ENCODE measurements around the gene CEMIP. TPM values are rescaled to one million over a fixed set of nuclear protein-coding genes. Genes with fewer than 3 reads are reported as not detected.

The CEMIP gene
- total RNA-seq, 1 donor from 2014 or later, result under 0.01 TPM

DNA sequence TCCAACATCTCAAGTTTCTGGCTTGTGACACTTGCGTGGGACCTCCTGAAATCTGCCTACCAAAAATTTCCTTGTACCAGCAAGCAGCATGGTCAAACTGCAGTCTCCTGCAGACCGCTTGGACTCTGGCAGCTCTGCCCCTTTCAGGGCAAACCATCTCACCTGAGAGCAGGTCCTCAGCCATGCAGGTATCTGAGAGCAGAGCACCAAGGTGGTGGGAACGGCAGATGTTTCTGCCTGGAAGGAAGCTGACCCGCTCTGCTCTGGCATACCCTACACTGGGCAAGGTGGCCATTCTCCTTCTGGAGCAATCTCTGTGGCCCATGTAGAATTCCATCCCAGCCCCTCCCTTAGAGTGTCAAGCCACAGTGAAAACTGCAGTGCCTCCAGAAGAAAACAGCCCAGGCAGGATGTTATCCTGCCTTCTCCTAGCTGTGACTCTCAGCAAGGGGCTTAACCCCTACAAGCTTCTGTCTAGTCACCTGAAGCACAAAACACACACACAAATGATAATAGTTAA is 188.9 kb downstream of the CEMIP start:
- Histone ChIP-seq H3K36me3 (ENCODE audit: control insufficient read depth, insufficient read depth, low read length) (no peaks in the 10 kb centered on the region), H3K4me3 (ENCODE audit: low read depth, low read length) (no peak overlapping the region)

GRCh38 chr15:80969316-80969715 is 190.1 kb downstream of the CEMIP start:
- H3K27me3 ChIP-seq (ENCODE audit: control insufficient read depth, insufficient read depth, low read length), result no peaks in the 10 kb centered on the region
- H3K36me3 ChIP-seq (ENCODE audit: control insufficient read depth, insufficient read depth, low read length), result no peaks in the 10 kb centered on the region
- DNase-seq (ENCODE audit: low read depth), result no peak
- no peak overlapping the region for H3K4me3 ChIP-seq (ENCODE audit: low read depth, low read length)
- TF ChIP-seq, protein P1, sequence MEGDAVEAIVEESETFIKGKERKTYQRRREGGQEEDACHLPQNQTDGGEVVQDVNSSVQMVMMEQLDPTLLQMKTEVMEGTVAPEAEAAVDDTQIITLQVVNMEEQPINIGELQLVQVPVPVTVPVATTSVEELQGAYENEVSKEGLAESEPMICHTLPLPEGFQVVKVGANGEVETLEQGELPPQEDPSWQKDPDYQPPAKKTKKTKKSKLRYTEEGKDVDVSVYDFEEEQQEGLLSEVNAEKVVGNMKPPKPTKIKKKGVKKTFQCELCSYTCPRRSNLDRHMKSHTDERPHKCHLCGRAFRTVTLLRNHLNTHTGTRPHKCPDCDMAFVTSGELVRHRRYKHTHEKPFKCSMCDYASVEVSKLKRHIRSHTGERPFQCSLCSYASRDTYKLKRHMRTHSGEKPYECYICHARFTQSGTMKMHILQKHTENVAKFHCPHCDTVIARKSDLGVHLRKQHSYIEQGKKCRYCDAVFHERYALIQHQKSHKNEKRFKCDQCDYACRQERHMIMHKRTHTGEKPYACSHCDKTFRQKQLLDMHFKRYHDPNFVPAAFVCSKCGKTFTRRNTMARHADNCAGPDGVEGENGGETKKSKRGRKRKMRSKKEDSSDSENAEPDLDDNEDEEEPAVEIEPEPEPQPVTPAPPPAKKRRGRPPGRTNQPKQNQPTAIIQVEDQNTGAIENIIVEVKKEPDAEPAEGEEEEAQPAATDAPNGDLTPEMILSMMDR (IDR thresholded peaks at IDR 0.05; ENCODE audit: insufficient read depth, low read length, poor library complexity, severe bottlenecking), result no peak

More for the DNA sequence above, 188.9 kb downstream of the CEMIP start:
- TF ChIP-seq, protein P1 (IDR thresholded peaks at IDR 0.05; ENCODE audit: insufficient read depth, low read length, poor library complexity, severe bottlenecking), result no peak
- DNase-seq (ENCODE audit: low read depth), result no peak
- H3K27me3 ChIP-seq (ENCODE audit: control insufficient read depth, insufficient read depth, low read length), result no peaks in the 10 kb centered on the region

- H3K27me3 ChIP-seq (ENCODE audit: control insufficient read depth, insufficient read depth, low read length), result no peaks in the 10 kb centered on the region
- DNase-seq (ENCODE audit: low read depth), result no peak
- TF ChIP-seq, protein P1 (IDR thresholded peaks at IDR 0.05; ENCODE audit: insufficient read depth, low read length, poor library complexity, severe bottlenecking), result peak; percentile 64
- H3K36me3 ChIP-seq (ENCODE audit: control insufficient read depth, insufficient read depth, low read length), result no peaks in the 10 kb centered on the region
- H3K4me3 ChIP-seq (ENCODE audit: low read depth, low read length), result no peak overlapping the region
These were observed 191.0 kb downstream of the CEMIP start for GRCh38 chr15:80970018-80970657.

GRCh38 chr15:80970658-80971057 is 191.5 kb downstream of the CEMIP start:
- Histone ChIP-seq H3K36me3 (ENCODE audit: control insufficient read depth, insufficient read depth, low read length) (no peaks in the 10 kb centered on the region), H3K4me3 (ENCODE audit: low read depth, low read length) (no peak overlapping the region), H3K27me3 (ENCODE audit: control insufficient read depth, insufficient read depth, low read length) (no peaks in the 10 kb centered on the region)
- no peak for DNase-seq (ENCODE audit: low read depth)
- TF ChIP-seq, protein P1 (IDR thresholded peaks at IDR 0.05; ENCODE audit: insufficient read depth, low read length, poor library complexity, severe bottlenecking), result no peak

DNA sequence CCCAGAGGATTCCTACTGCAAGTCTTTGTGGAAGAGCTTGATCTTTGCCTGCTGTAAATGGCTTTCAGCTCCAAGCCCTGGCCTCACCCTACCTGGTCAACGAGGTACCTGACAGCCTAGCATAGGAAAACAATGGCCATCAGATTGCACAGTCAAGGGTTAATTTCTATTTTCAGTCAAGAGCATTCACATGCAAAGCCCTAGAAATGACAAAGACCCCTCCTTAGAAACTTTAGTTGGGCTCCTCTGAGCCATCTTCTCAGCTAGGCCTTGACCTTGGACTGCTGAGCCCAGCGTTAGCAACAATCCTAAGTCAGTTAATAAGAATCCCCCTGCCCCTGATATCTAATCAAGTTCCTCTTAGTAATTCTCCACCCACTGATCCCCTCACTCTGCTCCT is 192.0 kb downstream of the CEMIP start:
- H3K27me3 ChIP-seq (ENCODE audit: control insufficient read depth, insufficient read depth, low read length), result no peaks in the 10 kb centered on the region
- DNase-seq (ENCODE audit: low read depth), result no peak
- no peaks in the 10 kb centered on the region for H3K36me3 ChIP-seq (ENCODE audit: control insufficient read depth, insufficient read depth, low read length)
- no peak overlapping the region for H3K4me3 ChIP-seq (ENCODE audit: low read depth, low read length)
- TF ChIP-seq, protein P1 (IDR thresholded peaks at IDR 0.05; ENCODE audit: insufficient read depth, low read length, poor library complexity, severe bottlenecking), result no peak

DNA sequence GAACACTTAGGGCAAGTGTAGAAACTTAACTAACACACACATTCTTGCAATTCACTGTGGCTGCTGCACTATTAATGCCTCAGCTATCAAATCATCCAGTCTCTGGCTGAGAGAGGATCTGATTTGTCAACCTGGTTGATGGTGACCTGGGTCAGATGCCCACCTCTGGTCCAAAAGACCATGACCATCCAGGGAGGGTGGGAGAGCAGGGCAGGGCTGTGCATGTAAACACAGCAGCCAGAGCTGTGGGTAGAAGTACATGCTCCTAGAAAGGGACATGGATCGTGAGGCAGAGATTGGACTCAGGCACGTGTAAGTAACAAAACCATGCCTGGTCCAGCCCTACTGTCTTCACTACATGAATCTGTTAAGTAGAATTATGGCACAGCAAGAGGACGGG is 193.1 kb downstream of the CEMIP start:
- no peak overlapping the region for H3K4me3 ChIP-seq (ENCODE audit: low read depth, low read length)
- TF ChIP-seq, protein P1 (IDR thresholded peaks at IDR 0.05; ENCODE audit: insufficient read depth, low read length, poor library complexity, severe bottlenecking), result no peak
- DNase-seq (ENCODE audit: low read depth), result no peak
- H3K36me3 ChIP-seq (ENCODE audit: control insufficient read depth, insufficient read depth, low read length), result no peaks in the 10 kb centered on the region
- H3K27me3 ChIP-seq (ENCODE audit: control insufficient read depth, insufficient read depth, low read length), result no peaks in the 10 kb centered on the region

Data from kidney epithelial cell (primary cell).